Activated CD4-positive, alpha-beta T cell treated with anti-CD3 and anti-CD28 coated beads, Interleukin-2, amount 10 ng/mL, durations not matched to agents 24 days and 14 days (primary cell): ENCODE data around the gene PGBD2. TPM values are rescaled to one million over a fixed set of nuclear protein-coding genes. Genes with fewer than 3 reads are reported as not detected.
"Not testable (repeated sequence)": the region's sequence is repeated elsewhere in the genome, so short reads cannot be mapped to it uniquely, and the experiment has no call there.

ENCODE experiments used
- DNase-seq: peaks from one replicate; pipeline ENCODE4 v3.0.0; 2022
- H3K27ac Mint-ChIP-seq: one replicate; pipeline ENCODE4 v1.8.0; 2022; ENCODE audit warnings: mild to moderate bottlenecking, mixed read lengths
- H3K27me3 Mint-ChIP-seq: one replicate; pipeline ENCODE4 v1.8.0; 2022; ENCODE audit warnings: mixed read lengths
- H3K36me3 Mint-ChIP-seq: one replicate; pipeline ENCODE4 v1.8.0; 2022; ENCODE audit warnings: low read depth, mild to moderate bottlenecking, mixed read lengths
- H3K4me1 Mint-ChIP-seq: one replicate; pipeline ENCODE4 v1.8.0; 2021; ENCODE audit warnings: mixed read lengths
- H3K4me3 Mint-ChIP-seq: one replicate; pipeline ENCODE4 v1.8.0; 2022; ENCODE audit warnings: mild to moderate bottlenecking, moderate library complexity, mixed read lengths
- H3K9me3 Mint-ChIP-seq: one replicate; pipeline ENCODE4 v1.8.0; 2021; ENCODE audit warnings: mixed read lengths
- intact Hi-C: fragments of 100-400 bp; cut with micrococcal nuclease; formaldehyde crosslinking; loops from one replicate; pipeline ENCODE4 v1.15.1; 2023
- total RNA-seq: library from RNA; stranded (reverse); gene quantifications from 2 replicates; pipeline ENCODE4 v1.2.3, GENCODE V29; 2022

Gene PGBD2
- total RNA-seq, 1 donor from 2014 or later = 7.4 TPM

GRCh38 chr1:248926401-248927182 is 20.6 kb downstream of the PGBD2 start:
- Mint-ChIP-seq H3K4me1 (peaks cover 35% of the 10 kb centered on the region), H3K9me3 (no peaks in the 10 kb centered on the region), H3K27me3 (peaks cover 8% of the 10 kb centered on the region), H3K4me3 (no peak overlapping the region), H3K27ac (no peak overlapping the region), H3K36me3 (peaks cover 10% of the 10 kb centered on the region)
- DNase-seq = peak; percentile 59
- intact Hi-C loops = no loop called here

- peak; percentile 24 for DNase-seq
- H3K27ac Mint-ChIP-seq, H3K9me3 Mint-ChIP-seq, H3K36me3 Mint-ChIP-seq, H3K4me3 Mint-ChIP-seq, intact Hi-C loops: not testable (repeated sequence)
- Mint-ChIP-seq H3K27me3 (peaks cover 11% of the 10 kb centered on the region), H3K4me1 (peaks cover 35% of the 10 kb centered on the region)
Observed at GRCh38 chr1:248927283-248927682, 21.2 kb downstream of the PGBD2 start.

GRCh38 chr1:248928122-248928521 is 22.1 kb downstream of the PGBD2 start:
- DNase-seq = peak; percentile 36
- not testable (repeated sequence) for H3K9me3 Mint-ChIP-seq
- H3K4me1 Mint-ChIP-seq = peaks cover 35% of the 10 kb centered on the region

GRCh38 chr1:248930037-248930436 is 24.0 kb downstream of the PGBD2 start:
- H3K9me3 Mint-ChIP-seq, H3K4me3 Mint-ChIP-seq, DNase-seq, intact Hi-C loops, H3K36me3 Mint-ChIP-seq, H3K27ac Mint-ChIP-seq: not testable (repeated sequence)
- peaks cover 23% of the 10 kb centered on the region for H3K4me1 Mint-ChIP-seq
- peaks cover 11% of the 10 kb centered on the region for H3K27me3 Mint-ChIP-seq

More at GRCh38 chr1:248928122-248928521, 22.1 kb downstream of the PGBD2 start:
- intact Hi-C loops, H3K27ac Mint-ChIP-seq, H3K36me3 Mint-ChIP-seq, H3K4me3 Mint-ChIP-seq: not testable (repeated sequence)
- peaks cover 11% of the 10 kb centered on the region for H3K27me3 Mint-ChIP-seq

GRCh38 chr1:248938173-248938809 is 32.3 kb downstream of the PGBD2 start:
- H3K27me3 Mint-ChIP-seq, H3K4me3 Mint-ChIP-seq, intact Hi-C loops, H3K36me3 Mint-ChIP-seq, H3K27ac Mint-ChIP-seq, H3K9me3 Mint-ChIP-seq, H3K4me1 Mint-ChIP-seq: not testable (repeated sequence)
- DNase-seq = peak; percentile 23

GRCh38 chr1:248944134-248944999 is 38.3 kb downstream of the PGBD2 start:
- H3K27ac Mint-ChIP-seq, H3K4me1 Mint-ChIP-seq, H3K36me3 Mint-ChIP-seq, intact Hi-C loops, H3K4me3 Mint-ChIP-seq, H3K9me3 Mint-ChIP-seq, H3K27me3 Mint-ChIP-seq: not testable (repeated sequence)
- peak; percentile 50 for DNase-seq

GRCh38 chr1:248945000-248945423 is 39.0 kb downstream of the PGBD2 start:
- H3K27me3 Mint-ChIP-seq, H3K9me3 Mint-ChIP-seq, intact Hi-C loops, H3K4me3 Mint-ChIP-seq, H3K27ac Mint-ChIP-seq, H3K36me3 Mint-ChIP-seq, H3K4me1 Mint-ChIP-seq: not testable (repeated sequence)
- peak; percentile 54 for DNase-seq

- H3K27me3 Mint-ChIP-seq, H3K36me3 Mint-ChIP-seq, H3K4me3 Mint-ChIP-seq, H3K4me1 Mint-ChIP-seq, H3K9me3 Mint-ChIP-seq, H3K27ac Mint-ChIP-seq, intact Hi-C loops: not testable (repeated sequence)
- peak; percentile 45 for DNase-seq
Observed at GRCh38 chr1:248945453-248945852, 39.4 kb downstream of the PGBD2 start.

GRCh38 chr1:248945856-248946416 is 39.9 kb downstream of the PGBD2 start:
- DNase-seq = peak; percentile 50
- H3K36me3 Mint-ChIP-seq, H3K27me3 Mint-ChIP-seq, H3K9me3 Mint-ChIP-seq, H3K4me1 Mint-ChIP-seq, H3K27ac Mint-ChIP-seq, H3K4me3 Mint-ChIP-seq, intact Hi-C loops: not testable (repeated sequence)

Other genes starting within 250 kb of the PGBD2 start
- gene OR14I1, start 203.5 kb upstream of the PGBD2 start, total RNA-seq = not detected in 2 replicates
- not detected in 2 replicates for gene LYPD8, start 150.5 kb upstream of the PGBD2 start, total RNA-seq
- gene SH3BP5L, start 80.3 kb upstream of the PGBD2 start, total RNA-seq = 27.5 and 28.2 TPM in 2 replicates
- gene ZNF672, start 68.0 kb upstream of the PGBD2 start, total RNA-seq = 44.0 and 48.8 TPM in 2 replicates
- 94.9 and 100 TPM in 2 replicates for gene ZNF692, start 47.1 kb upstream of the PGBD2 start, total RNA-seq